GM21423 (cell line): ENCODE results near the gene CDT1.

Source experiments
- ATAC-seq: cut with Tn5 transposase; IDR thresholded peaks from one replicate; pipeline ENCODE4 v1.9.1; 2021; ENCODE audit warnings: mild to moderate bottlenecking, moderate library complexity; ENCODE audit not compliant: unreplicated experiment

Gene CDT1

GRCh38 chr16:88804173-88804551, 573 bp downstream of the CDT1 start:
- no peak for ATAC-seq

GRCh38 chr16:88804552-88805339, 1.2 kb downstream of the CDT1 start:
- ATAC-seq = no peak

GRCh38 chr16:88805340-88805715, 1.7 kb downstream of the CDT1 start:
- no peak for ATAC-seq

- ATAC-seq = no peak
Observed at GRCh38 chr16:88805887-88806393, 2.4 kb downstream of the CDT1 start.

GRCh38 chr16:88806491-88807111, 3.0 kb downstream of the CDT1 start:
- no peak for ATAC-seq

- no peak for ATAC-seq
Observed at GRCh38 chr16:88807142-88807625, 3.6 kb downstream of the CDT1 start.

- ATAC-seq = no peak
Observed at GRCh38 chr16:88807626-88808453, 4.3 kb downstream of the CDT1 start.

GRCh38 chr16:88809068-88809675, 5.6 kb downstream of the CDT1 start:
- no peak for ATAC-seq

GRCh38 chr16:88809676-88810165, 6.1 kb downstream of the CDT1 start:
- no peak for ATAC-seq

- ATAC-seq = no peak
Observed at GRCh38 chr16:88810166-88810911, 6.8 kb downstream of the CDT1 start.

- ATAC-seq = peak; percentile 56
Observed at GRCh38 chr16:88810912-88811768, 7.6 kb downstream of the CDT1 start.

- ATAC-seq = peak; percentile 66
Observed at GRCh38 chr16:88811769-88812512, 8.4 kb downstream of the CDT1 start, which contains the start of gene APRT. TSS of gene APRT (minus strand) at chr16:88811928. CDS start at chr16:88811899, 29 bp downstream.

GRCh38 chr16:88812513-88813268, 9.1 kb downstream of the CDT1 start:
- no peak for ATAC-seq

- ATAC-seq = no peak
Observed at GRCh38 chr16:88813269-88814143, 9.9 kb downstream of the CDT1 start.

- ATAC-seq = no peak
Observed at GRCh38 chr16:88814144-88814502, 10.5 kb downstream of the CDT1 start.

- no peak for ATAC-seq
Observed at GRCh38 chr16:88815227-88815626, 11.6 kb downstream of the CDT1 start.
